H9 (cell line): ENCODE results near the gene MGAT4A. TPM values are rescaled to one million over a fixed set of nuclear protein-coding genes. Genes with fewer than 3 reads are reported as not detected.

ENCODE experiments used
- DNase-seq: peaks from one replicate; pipeline ENCODE4 v3.0.0-alpha.2; 2017
- H2AFZ ChIP-seq: one replicate; pipeline ENCODE4 v1.6.1; 2013; ENCODE audit warnings: mild to moderate bottlenecking, low read length, control low read depth, moderate library complexity
- H2AK5ac ChIP-seq: 2 replicates; pipeline ENCODE4 v1.6.1; 2013; ENCODE audit warnings: low read length, control low read depth, mixed read lengths; ENCODE audit not compliant: insufficient read length
- H2BK120ac ChIP-seq: one replicate; pipeline ENCODE4 v1.6.1; 2013; ENCODE audit warnings: low read depth, mild to moderate bottlenecking, low read length, control low read depth, inconsistent platforms; ENCODE audit not compliant: poor library complexity, severe bottlenecking
- H2BK12ac ChIP-seq: 2 replicates; pipeline ENCODE4 v1.6.1; 2013; ENCODE audit warnings: low read length, control low read depth, mixed read lengths, low read depth; ENCODE audit not compliant: insufficient read length
- H2BK15ac ChIP-seq: 2 replicates; pipeline ENCODE4 v1.6.1; 2013; ENCODE audit warnings: low read depth, low read length, control low read depth
- H2BK20ac ChIP-seq: one replicate; pipeline ENCODE4 v1.6.1; 2013; ENCODE audit warnings: low read depth, mild to moderate bottlenecking, low read length, control low read depth, inconsistent platforms; ENCODE audit not compliant: poor library complexity, severe bottlenecking
- H2BK5ac ChIP-seq: 2 replicates; pipeline ENCODE4 v1.6.1; 2013; ENCODE audit warnings: low read length, control low read depth, mixed read lengths; ENCODE audit not compliant: insufficient read length
- H3K14ac ChIP-seq: 2 replicates; pipeline ENCODE4 v1.6.1; 2013; ENCODE audit warnings: low read length, control low read depth; ENCODE audit not compliant: insufficient read depth
- H3K18ac ChIP-seq: 2 replicates; pipeline ENCODE4 v1.6.1; 2013; ENCODE audit warnings: low read depth, mild to moderate bottlenecking, mixed read lengths, low read length, control low read depth; ENCODE audit not compliant: insufficient read length
- H3K23ac ChIP-seq: 2 replicates; pipeline ENCODE4 v1.6.1; 2013; ENCODE audit warnings: low read length, control low read depth, mixed read lengths, low read depth; ENCODE audit not compliant: insufficient read length
- H3K23me2 ChIP-seq: 2 replicates; pipeline ENCODE4 v1.6.1; 2013; ENCODE audit warnings: low read depth, mild to moderate bottlenecking, mixed read lengths, low read length, control low read depth; ENCODE audit not compliant: insufficient read length, poor library complexity, severe bottlenecking
- H3K27ac ChIP-seq: 2 replicates; pipeline ENCODE4 v1.5.1; 2013; ENCODE audit warnings: low read length, control low read depth, mixed read lengths, low read depth; ENCODE audit not compliant: insufficient read length
- H3K27me3 ChIP-seq: 2 replicates; pipeline ENCODE4 v1.6.1; 2013; ENCODE audit warnings: low read length, control low read depth, inconsistent platforms; ENCODE audit not compliant: insufficient read depth
- H3K4ac ChIP-seq: 2 replicates; pipeline ENCODE4 v1.6.1; 2013; ENCODE audit warnings: low read depth, mild to moderate bottlenecking, control low read depth, inconsistent platforms, low read length, moderate library complexity
- H3K4me1 ChIP-seq: 2 replicates; pipeline ENCODE4 v1.6.1; 2013; ENCODE audit warnings: low read length, control low read depth, inconsistent platforms; ENCODE audit not compliant: insufficient read depth
- H3K4me2 ChIP-seq: 2 replicates; pipeline ENCODE4 v1.6.1; 2013; ENCODE audit warnings: low read length, control low read depth, mixed read lengths; ENCODE audit not compliant: insufficient read length, insufficient read depth
- H3K56ac ChIP-seq: 2 replicates; pipeline ENCODE4 v1.6.1; 2013; ENCODE audit warnings: low read depth, mild to moderate bottlenecking, mixed read lengths, low read length, control low read depth; ENCODE audit not compliant: insufficient read length
- H3K79me1 ChIP-seq: 2 replicates; pipeline ENCODE4 v1.6.1; 2013; ENCODE audit warnings: low read depth, mild to moderate bottlenecking, moderate library complexity, low read length, control low read depth, inconsistent platforms; ENCODE audit not compliant: insufficient read depth, poor library complexity, severe bottlenecking
- H3K79me2 ChIP-seq: 2 replicates; pipeline ENCODE4 v1.6.1; 2013; ENCODE audit warnings: low read length, control low read depth, inconsistent platforms; ENCODE audit not compliant: insufficient read depth
- H3K9ac ChIP-seq: 2 replicates; pipeline ENCODE4 v1.6.1; 2013; ENCODE audit warnings: low read length, control low read depth, mixed read lengths; ENCODE audit not compliant: insufficient read length; ENCODE audit errors: extremely low read depth
- H3K9me3 ChIP-seq: one replicate; pipeline ENCODE4 v1.6.1; 2013; ENCODE audit warnings: low read depth, low read length, inconsistent platforms; ENCODE audit not compliant: control insufficient read depth
- H3T11ph ChIP-seq: one replicate; pipeline ENCODE4 v1.6.1; 2013; ENCODE audit warnings: mild to moderate bottlenecking, low read length, control low read depth, inconsistent platforms
- H4K20me1 ChIP-seq: one replicate; pipeline ENCODE4 v1.6.1; 2013; ENCODE audit not compliant: control insufficient read depth, insufficient read length, insufficient read depth
- H4K5ac ChIP-seq: 2 replicates; pipeline ENCODE4 v1.6.1; 2013; ENCODE audit warnings: low read depth, mild to moderate bottlenecking, mixed read lengths, low read length, control low read depth; ENCODE audit not compliant: insufficient read length
- H4K8ac ChIP-seq: replicated peaks from 2 replicates; pipeline ENCODE4 v1.6.1; 2013; ENCODE audit warnings: low read length, control low read depth, mixed read lengths, low read depth; ENCODE audit not compliant: insufficient read length
- H4K91ac ChIP-seq: 2 replicates; pipeline ENCODE4 v1.6.1; 2013; ENCODE audit warnings: low read depth, mild to moderate bottlenecking, moderate library complexity, mixed read lengths, low read length, control low read depth; ENCODE audit not compliant: insufficient read length
- H3K27ac Mint-ChIP-seq, 3 experiments: 2 replicates in 2 of 3; 3 replicates in 1 of 3; pipeline ENCODE4 v1.8.0; 2020 to 2021; ENCODE audit warnings: mixed read lengths in 3 of 3, mild to moderate bottlenecking in 1 of 3, moderate library complexity in 1 of 3
- H3K27me3 Mint-ChIP-seq: 2 replicates; pipeline ENCODE4 v1.8.0; 2021; ENCODE audit warnings: low read depth, mild to moderate bottlenecking, moderate library complexity, mixed read lengths
- H3K36me3 Mint-ChIP-seq, 3 experiments: 2 replicates in 2 of 3; 3 replicates in 1 of 3; pipeline ENCODE4 v1.8.0; 2020 to 2021; ENCODE audit warnings: low read depth in 3 of 3, mixed read lengths in 3 of 3; ENCODE audit not compliant: insufficient read depth in 1 of 3
- H3K4me1 Mint-ChIP-seq, 2 experiments: 2 replicates each; pipeline ENCODE4 v1.8.0; 2020; ENCODE audit warnings: mixed read lengths in 2 of 2
- H3K4me3 Mint-ChIP-seq, 2 experiments: 2 replicates in 1 of 2; 3 replicates in 1 of 2; pipeline ENCODE4 v1.8.0; 2020 to 2021; ENCODE audit warnings: mild to moderate bottlenecking in 2 of 2, mixed read lengths in 2 of 2, moderate library complexity in 1 of 2
- H3K9me3 Mint-ChIP-seq, 2 experiments: 2 replicates in 1 of 2; 3 replicates in 1 of 2; pipeline ENCODE4 v1.8.0; 2020; ENCODE audit warnings: mild to moderate bottlenecking in 2 of 2, mixed read lengths in 2 of 2, moderate library complexity in 1 of 2
- CTCF ChIP-seq: fragments of 200-600 bp; sonication (generic); conservative IDR thresholded peaks from 3 replicates; pipeline ENCODE4 v1.8.0; 2021; ENCODE audit warnings: antibody characterized with exemption, mild to moderate bottlenecking
- WGBS: extraction: QIAGEN DNeasy Blood & Tissue Kit; methylation state at CpG from one replicate; pipeline ENCODE4 v1.1.7; 2013; ENCODE audit warnings: missing lambda C conversion rate, low lambda C conversion rate, mixed read lengths; ENCODE audit not compliant: insufficient read length; ENCODE audit errors: extremely low coverage; 5-methylcytosine and 5-hydroxymethylcytosine counted together
- total RNA-seq: library from RNA; stranded (reverse); gene quantifications from 2 replicates; pipeline ENCODE4 v1.2.1, GENCODE V29; 2021

The MGAT4A gene
- total RNA-seq, 1 experiment from 2014 or later = 3.5 TPM

DNA sequence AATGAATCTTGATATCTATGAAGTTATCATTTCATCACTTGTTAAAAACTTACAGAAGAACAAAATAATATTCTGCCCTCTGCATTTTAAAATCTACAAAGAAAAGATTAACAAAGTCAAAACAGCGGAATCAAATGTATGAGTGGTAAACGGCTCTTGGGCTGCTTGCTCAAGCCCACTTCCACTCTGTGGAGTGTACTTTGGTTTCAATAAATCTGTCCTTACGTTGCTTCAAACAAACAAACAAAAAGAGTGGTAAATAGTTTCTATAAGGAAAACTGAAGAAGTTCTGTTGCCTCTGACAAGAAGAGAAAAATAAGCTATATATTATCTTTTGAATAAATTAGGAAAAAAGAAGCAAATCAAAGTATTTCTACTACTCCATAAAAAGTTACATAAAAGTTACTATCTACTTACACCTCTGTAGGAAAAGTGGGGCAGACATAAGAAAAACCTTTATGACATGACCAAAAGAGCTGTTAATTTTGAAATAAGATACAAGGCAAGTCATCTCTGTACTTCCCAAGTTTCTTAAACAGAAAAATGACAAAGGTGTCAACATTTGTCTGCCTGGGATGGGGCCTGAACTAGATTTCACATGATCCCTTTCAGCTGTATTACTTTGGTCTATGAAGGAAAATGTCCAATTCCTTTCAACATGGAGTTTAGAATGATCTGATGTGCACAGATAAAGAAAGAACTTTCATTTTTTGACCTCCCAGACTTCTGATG lies 56.5 kb downstream of the MGAT4A start:
- Histone ChIP-seq H3K4me1 (no peaks in the 10 kb centered on the region), H3K14ac (no peak overlapping the region), H3K18ac (no peak overlapping the region), H2AK5ac (no peak overlapping the region), H2BK120ac (no peak overlapping the region), H3K4me2 (no peak overlapping the region), H3K23me2 (no peaks in the 10 kb centered on the region), H3T11ph (no peak overlapping the region), H3K4ac (no peak overlapping the region), H4K8ac (no peak overlapping the region), H3K79me1 (no peaks in the 10 kb centered on the region), H2BK20ac (no peak overlapping the region), H4K91ac (no peak overlapping the region), H3K79me2 (no peaks in the 10 kb centered on the region), H3K9me3 (no peaks in the 10 kb centered on the region), H2AFZ (no peak overlapping the region), H2BK15ac (no peak overlapping the region), H2BK12ac (no peak overlapping the region), H3K56ac (no peak overlapping the region), H3K27me3 (no peaks in the 10 kb centered on the region), H3K23ac (no peak overlapping the region), H4K20me1 (no peaks in the 10 kb centered on the region), H3K9ac (no peak overlapping the region), H4K5ac (no peak overlapping the region), H2BK5ac (no peak overlapping the region), H3K27ac (no peak overlapping the region)
- DNase-seq = no peak
- H3K27ac Mint-ChIP-seq = no peak overlapping the region
- H3K4me1 Mint-ChIP-seq = no peaks in the 10 kb centered on the region
- no peaks in the 10 kb centered on the region for H3K27me3 Mint-ChIP-seq
- H3K36me3 Mint-ChIP-seq = peaks cover 2 to 18% (median 5%) of the 10 kb centered on the region in 3 experiments; a peak in 5 of 7 replicates
- TF ChIP-seq CTCF = no peak
- peaks cover 9 to 17% of the 10 kb centered on the region in 2 experiments for H3K9me3 Mint-ChIP-seq
- no peak overlapping the region for H3K4me3 Mint-ChIP-seq
- WGBS = no CpG with 5 or more reads among the region's 3 CpGs
